Measurements from ENCODE around the gene POLR2C.

GRCh38 chr16:57422026-57422944, 40.2 kb upstream of the POLR2C start:
- no peak for TF ChIP-seq POLR2A (IDR thresholded peaks at IDR 0.05; ENCODE audit: low read depth, low read length)
- TF ChIP-seq POLR2AphosphoS5 (IDR thresholded peaks at IDR 0.05; ENCODE audit: low read depth, low read length), result no peak
- no peak for TF ChIP-seq TAF1 (IDR thresholded peaks at IDR 0.05; ENCODE audit: borderline replicate concordance, low read depth, low read length)

Measured in GM12892 (cell line).